Glutamatergic neuron (in vitro differentiated cells): ENCODE results near the gene SGSM2. TPM values are rescaled to one million over a fixed set of nuclear protein-coding genes. Genes with fewer than 3 reads are reported as not detected.

Experiments used
- DNase-seq: peaks from one replicate; pipeline ENCODE4 v3.0.0; 2022
- H3K27ac Mint-ChIP-seq: one replicate; pipeline ENCODE4 v1.8.0; 2020; ENCODE audit warnings: mild to moderate bottlenecking, mixed read lengths, inconsistent platforms; ENCODE audit not compliant: unreplicated experiment
- H3K27me3 Mint-ChIP-seq: one replicate; pipeline ENCODE4 v1.8.0; 2020; ENCODE audit warnings: mild to moderate bottlenecking, moderate library complexity, mixed read lengths, inconsistent platforms; ENCODE audit not compliant: unreplicated experiment
- H3K36me3 Mint-ChIP-seq: one replicate; pipeline ENCODE4 v1.8.0; 2020; ENCODE audit warnings: mild to moderate bottlenecking, mixed read lengths, inconsistent platforms; ENCODE audit not compliant: unreplicated experiment
- H3K4me1 Mint-ChIP-seq: one replicate; pipeline ENCODE4 v1.8.0; 2020; ENCODE audit warnings: mild to moderate bottlenecking, low read depth, mixed read lengths, inconsistent platforms; ENCODE audit not compliant: unreplicated experiment
- H3K4me3 Mint-ChIP-seq: one replicate; pipeline ENCODE4 v1.8.0; 2020; ENCODE audit warnings: mild to moderate bottlenecking, mixed read lengths, inconsistent platforms; ENCODE audit not compliant: unreplicated experiment
- H3K9me3 Mint-ChIP-seq: one replicate; pipeline ENCODE4 v1.8.0; 2020; ENCODE audit warnings: mild to moderate bottlenecking, moderate library complexity, mixed read lengths, inconsistent platforms; ENCODE audit not compliant: unreplicated experiment
- CTCF ChIP-seq: fragments of 200-600 bp; sonication (generic); IDR thresholded peaks from one replicate; pipeline ENCODE4 v1.5.0; 2021; ENCODE audit not compliant: partially characterized antibody, unreplicated experiment
- total RNA-seq: library from RNA; stranded (reverse); fragmentation: NEBNext Ultra II Directional; extraction: Animal tissue kit (Norgen Biotek cat#: 25700); gene quantifications from one replicate; pipeline ENCODE4 v1.2.1, GENCODE V29; 2021; ENCODE audit not compliant: unreplicated experiment

SGSM2 gene
- total RNA-seq, 1 donor from 2014 or later, result 111 TPM

GRCh38 chr17:2369039-2369438 lies 31.7 kb downstream of the SGSM2 start:
- H3K9me3 Mint-ChIP-seq, result peaks cover 4% of the 10 kb centered on the region
- no peak for DNase-seq
- peaks cover 3% of the 10 kb centered on the region for H3K27me3 Mint-ChIP-seq
- no peak overlapping the region for H3K27ac Mint-ChIP-seq
- TF ChIP-seq CTCF, result no peak
- H3K4me3 Mint-ChIP-seq, result no peak overlapping the region
- no peaks in the 10 kb centered on the region for H3K36me3 Mint-ChIP-seq
- H3K4me1 Mint-ChIP-seq, result peaks cover 3% of the 10 kb centered on the region

- Mint-ChIP-seq H3K4me3 (no peak overlapping the region), H3K27me3 (peaks cover 2% of the 10 kb centered on the region), H3K9me3 (peaks cover 4% of the 10 kb centered on the region), H3K27ac (peak overlapping the region; percentile 15), H3K36me3 (no peaks in the 10 kb centered on the region), H3K4me1 (no peaks in the 10 kb centered on the region)
- peak; percentile 12 for TF ChIP-seq CTCF
- peak; percentile 67 for DNase-seq
Observed at GRCh38 chr17:2369551-2370210, 32.4 kb downstream of the SGSM2 start.

GRCh38 chr17:2370211-2370589 lies 32.9 kb downstream of the SGSM2 start:
- H3K9me3 Mint-ChIP-seq, result peaks cover 4% of the 10 kb centered on the region
- no peaks in the 10 kb centered on the region for H3K4me1 Mint-ChIP-seq
- peak overlapping the region; percentile 15 for H3K27ac Mint-ChIP-seq
- H3K27me3 Mint-ChIP-seq, result peaks cover 2% of the 10 kb centered on the region
- H3K4me3 Mint-ChIP-seq, result no peak overlapping the region
- no peak for DNase-seq
- TF ChIP-seq CTCF, result no peak
- no peaks in the 10 kb centered on the region for H3K36me3 Mint-ChIP-seq

GRCh38 chr17:2371183-2372130 lies 34.2 kb downstream of the SGSM2 start:
- no peak for DNase-seq
- Mint-ChIP-seq H3K4me1 (no peaks in the 10 kb centered on the region), H3K4me3 (no peak overlapping the region), H3K27ac (no peak overlapping the region), H3K27me3 (peaks cover 2% of the 10 kb centered on the region), H3K36me3 (no peaks in the 10 kb centered on the region), H3K9me3 (peaks cover 4% of the 10 kb centered on the region)
- no peak for TF ChIP-seq CTCF

GRCh38 chr17:2372180-2372579 lies 34.9 kb downstream of the SGSM2 start:
- TF ChIP-seq CTCF, result no peak
- Mint-ChIP-seq H3K27me3 (peaks cover 2% of the 10 kb centered on the region), H3K9me3 (peaks cover 4% of the 10 kb centered on the region), H3K4me3 (no peak overlapping the region), H3K4me1 (no peaks in the 10 kb centered on the region), H3K36me3 (no peaks in the 10 kb centered on the region), H3K27ac (no peak overlapping the region)
- DNase-seq, result no peak
